ENCODE results near the gene FRMPD3.

DNA sequence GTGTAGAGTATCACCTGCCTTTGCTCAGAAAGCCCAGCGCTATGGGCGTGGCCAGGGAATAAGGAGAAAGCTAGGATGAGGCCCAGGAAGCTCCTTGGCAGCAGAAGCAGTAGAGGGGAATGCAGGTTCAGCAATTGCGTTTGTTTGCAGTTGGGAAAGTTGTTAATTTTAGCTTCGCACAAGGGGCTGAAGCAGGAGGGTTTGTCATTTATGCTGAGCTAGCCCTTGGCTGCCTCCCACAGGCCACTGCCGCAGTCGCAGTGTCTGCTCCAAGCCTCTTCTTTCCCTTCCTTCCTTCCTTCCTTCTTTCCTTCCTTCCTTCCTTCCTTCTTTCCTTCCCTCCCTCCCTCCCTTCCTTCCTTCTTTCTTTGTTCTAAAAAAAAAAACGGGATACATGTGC is 21.5 kb downstream of the FRMPD3 start:
- TF ChIP-seq, protein P1, sequence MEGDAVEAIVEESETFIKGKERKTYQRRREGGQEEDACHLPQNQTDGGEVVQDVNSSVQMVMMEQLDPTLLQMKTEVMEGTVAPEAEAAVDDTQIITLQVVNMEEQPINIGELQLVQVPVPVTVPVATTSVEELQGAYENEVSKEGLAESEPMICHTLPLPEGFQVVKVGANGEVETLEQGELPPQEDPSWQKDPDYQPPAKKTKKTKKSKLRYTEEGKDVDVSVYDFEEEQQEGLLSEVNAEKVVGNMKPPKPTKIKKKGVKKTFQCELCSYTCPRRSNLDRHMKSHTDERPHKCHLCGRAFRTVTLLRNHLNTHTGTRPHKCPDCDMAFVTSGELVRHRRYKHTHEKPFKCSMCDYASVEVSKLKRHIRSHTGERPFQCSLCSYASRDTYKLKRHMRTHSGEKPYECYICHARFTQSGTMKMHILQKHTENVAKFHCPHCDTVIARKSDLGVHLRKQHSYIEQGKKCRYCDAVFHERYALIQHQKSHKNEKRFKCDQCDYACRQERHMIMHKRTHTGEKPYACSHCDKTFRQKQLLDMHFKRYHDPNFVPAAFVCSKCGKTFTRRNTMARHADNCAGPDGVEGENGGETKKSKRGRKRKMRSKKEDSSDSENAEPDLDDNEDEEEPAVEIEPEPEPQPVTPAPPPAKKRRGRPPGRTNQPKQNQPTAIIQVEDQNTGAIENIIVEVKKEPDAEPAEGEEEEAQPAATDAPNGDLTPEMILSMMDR (conservative IDR thresholded peaks at IDR 0.05; ENCODE audit: low read depth, low read length): no peak; the same call in 1 of the 2 replicates
- no peak for TF ChIP-seq EZH2 (IDR thresholded peaks at IDR 0.05; ENCODE audit: borderline replicate concordance, low read depth, low read length, poor library complexity, severe bottlenecking)
